Measurements from ENCODE around the gene OPRL1.
"Not testable (repeated sequence)": the region's sequence is repeated elsewhere in the genome, so short reads cannot be mapped to it uniquely, and the experiment has no call there.

OPRL1 gene

GRCh38 chr20:64119681-64120341 is 39.9 kb downstream of the OPRL1 start:
- DNase-seq = no peak

GRCh38 chr20:64121586-64121985 is 41.7 kb downstream of the OPRL1 start:
- no peak for DNase-seq

- not testable (repeated sequence) for DNase-seq
These were observed 43.0 kb downstream of the OPRL1 start for GRCh38 chr20:64122927-64123326.

DNA sequence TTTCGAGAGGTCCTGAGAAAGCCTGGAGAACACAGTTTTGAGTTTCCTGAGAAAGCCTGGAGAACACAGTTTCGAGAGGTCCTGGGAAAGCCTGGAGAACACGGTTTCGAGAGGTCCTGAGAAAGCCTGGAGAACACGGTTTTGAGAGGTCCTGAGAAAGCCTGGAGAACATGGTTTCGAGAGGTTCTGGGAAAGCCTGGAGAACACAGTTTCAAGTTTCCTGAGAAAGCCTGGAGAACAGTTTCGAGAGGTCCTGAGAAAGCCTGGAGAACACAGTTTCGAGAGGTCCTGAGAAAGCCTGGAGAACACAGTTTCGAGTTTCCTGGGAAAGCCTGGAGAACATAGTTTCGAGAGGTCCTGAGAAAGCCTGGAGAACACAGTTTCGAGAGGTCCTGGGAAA is 43.6 kb downstream of the OPRL1 start:
- not testable (repeated sequence) for DNase-seq

DNA sequence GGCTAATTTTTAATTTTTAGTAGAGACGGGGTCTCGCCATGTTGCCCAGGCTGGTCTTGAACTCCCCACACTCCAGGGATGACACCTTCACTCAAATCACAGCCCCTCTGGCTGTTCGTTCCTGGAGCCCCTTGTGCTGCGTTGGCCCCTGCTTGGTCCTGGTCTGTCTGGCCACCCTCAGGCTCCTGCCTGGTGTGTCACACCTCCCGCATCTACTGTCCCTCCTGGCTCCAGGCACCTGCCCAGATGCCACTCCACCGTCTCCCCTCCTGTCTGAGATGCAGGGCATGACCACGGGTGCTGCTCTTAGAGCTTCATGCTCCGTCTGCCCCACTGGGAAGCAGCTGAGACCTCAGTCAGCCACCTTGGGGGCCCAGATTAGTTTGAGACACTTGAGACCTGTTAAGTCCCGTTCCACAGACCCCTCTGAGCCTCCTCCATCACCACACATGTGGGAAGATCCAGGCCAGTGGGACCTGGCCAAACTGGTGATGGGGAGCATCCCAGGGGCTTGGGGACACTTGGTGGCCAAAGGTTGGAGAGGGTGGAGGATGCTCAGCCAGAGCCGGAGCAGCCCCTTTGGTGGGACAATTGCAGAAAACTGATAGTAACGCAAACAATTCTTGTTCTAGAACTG is 49.4 kb downstream of the OPRL1 start:
- no peak for DNase-seq

DNA sequence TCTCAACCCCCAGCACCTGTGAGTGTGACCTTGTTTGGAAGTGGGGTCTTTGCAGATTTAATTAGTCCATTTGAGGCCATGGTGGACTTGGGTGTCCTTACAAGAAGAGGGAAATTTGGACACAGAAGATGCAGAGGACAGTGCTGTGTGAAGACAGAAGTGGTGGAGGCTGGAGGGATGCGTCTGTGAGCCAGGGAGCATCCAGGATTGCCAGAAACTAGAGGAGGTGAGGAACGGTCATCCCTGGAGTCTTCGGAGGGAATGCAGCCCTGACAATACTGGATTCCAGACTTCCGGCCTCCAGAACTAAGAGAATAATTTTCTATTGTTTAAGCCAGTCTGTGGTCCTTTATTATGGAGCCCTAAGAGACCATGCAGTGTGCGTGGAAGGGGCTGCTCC is 50.4 kb downstream of the OPRL1 start:
- no peak for DNase-seq

- DNase-seq = no peak
These were observed 51.0 kb downstream of the OPRL1 start for GRCh38 chr20:64130876-64131275.

- DNase-seq = no peak
These were observed 51.5 kb downstream of the OPRL1 start for GRCh38 chr20:64131406-64131805.

- DNase-seq = no peak
These were observed 54.1 kb downstream of the OPRL1 start for GRCh38 chr20:64133951-64134407.

DNA sequence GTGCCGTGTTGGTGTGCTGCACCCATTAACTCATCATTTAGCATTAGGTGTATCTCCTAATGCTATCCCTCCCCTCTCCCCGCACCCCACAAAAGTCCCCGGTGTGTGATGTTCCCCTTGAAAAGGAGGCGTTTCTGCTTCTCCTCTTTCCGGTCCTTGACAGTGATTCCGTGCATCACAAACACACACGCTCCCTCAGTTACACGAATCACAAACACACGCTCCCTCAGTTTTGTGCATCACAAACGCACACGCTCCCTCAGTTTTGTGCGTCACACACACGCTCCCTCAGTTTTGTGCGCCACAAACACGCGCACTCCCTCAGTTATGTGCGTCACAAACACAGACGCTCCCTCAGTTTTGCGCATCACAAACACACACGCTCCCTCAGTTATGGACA is 54.9 kb downstream of the OPRL1 start:
- DNase-seq = not testable (repeated sequence)

DNA sequence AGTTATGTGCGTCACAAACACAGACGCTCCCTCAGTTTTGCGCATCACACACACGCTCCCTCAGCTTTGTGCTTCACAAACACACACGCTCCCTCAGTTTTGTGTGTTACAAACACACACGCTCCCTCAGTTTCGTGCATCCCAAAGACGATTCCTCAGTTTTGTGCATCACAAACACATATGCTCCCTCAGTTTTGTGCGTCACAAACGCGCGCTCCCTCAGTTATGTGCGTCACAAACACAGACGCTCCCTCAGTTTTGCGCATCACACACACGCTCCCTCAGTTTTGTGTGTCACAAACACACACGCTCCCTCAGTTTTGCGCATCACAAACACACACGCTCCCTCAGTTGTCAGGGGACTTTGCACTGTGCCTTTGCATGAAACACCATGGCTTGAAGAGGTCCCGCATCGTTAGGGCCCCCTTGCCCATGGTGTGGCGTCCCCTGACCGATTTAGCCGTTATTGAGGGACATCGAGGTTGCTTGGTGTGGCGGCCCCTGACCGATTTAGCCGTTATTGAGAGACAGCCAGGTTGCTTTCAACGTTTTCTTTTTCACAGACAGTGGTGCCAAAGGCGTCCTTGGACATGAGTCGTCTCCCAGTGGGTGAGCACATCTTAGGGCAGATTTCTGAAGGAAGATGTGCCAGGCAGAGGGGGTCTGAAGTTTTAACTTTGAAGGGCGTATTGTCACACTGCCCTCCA is 56.3 kb downstream of the OPRL1 start:
- DNase-seq = no peak

DNA sequence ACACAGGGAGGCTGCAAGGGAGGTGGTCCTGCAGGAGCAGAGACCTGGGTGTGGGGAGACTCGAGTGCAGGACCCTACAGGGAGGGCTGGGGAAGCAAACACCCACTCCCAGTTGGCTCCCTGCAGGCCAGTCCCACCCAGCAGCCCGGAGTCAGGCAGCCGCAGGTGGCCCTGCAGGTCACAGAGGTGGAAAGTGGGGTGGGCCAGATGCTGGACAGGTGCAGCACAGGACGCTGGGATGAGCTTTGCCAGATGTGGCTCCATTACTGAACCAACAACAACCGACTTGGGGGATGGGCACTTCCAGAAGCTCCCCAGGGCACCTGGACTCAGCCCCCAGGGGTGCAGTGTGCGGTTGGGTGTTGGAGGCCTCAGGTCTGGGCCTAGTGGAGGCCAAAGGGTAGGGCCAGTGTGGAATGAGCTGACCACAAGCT is 57.7 kb downstream of the OPRL1 start:
- no peak for DNase-seq

DNA sequence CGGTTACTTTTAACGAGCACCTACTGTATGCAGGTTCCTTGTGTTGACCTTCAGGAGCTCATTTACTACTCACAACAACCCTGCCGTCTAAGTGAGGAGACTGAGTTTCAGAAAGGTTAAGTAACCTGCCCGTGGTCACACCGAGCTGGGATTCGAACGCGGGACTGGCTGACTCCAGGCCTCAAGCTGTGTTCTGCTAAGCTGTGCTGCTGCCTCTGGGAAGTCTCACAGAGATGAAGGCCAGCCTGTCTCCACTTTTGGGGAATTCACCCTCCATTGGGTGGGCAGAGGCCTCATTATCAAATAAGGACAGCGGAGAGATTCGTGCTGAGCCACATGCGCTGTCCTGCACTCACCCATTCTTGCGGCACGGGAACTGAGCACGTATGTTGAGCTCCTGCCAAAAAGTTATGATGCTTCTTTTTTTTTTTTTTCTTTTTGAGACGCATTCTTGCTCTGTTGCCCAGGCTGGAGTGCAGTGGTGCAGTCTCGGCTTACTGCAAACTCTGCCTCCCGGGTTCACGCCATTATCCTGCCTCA is 58.5 kb downstream of the OPRL1 start:
- no peak for DNase-seq

GRCh38 chr20:64139199-64140060 is 59.5 kb downstream of the OPRL1 start:
- DNase-seq = peak; percentile 18

- peak; percentile 40 for DNase-seq
These were observed 60.4 kb downstream of the OPRL1 start for GRCh38 chr20:64140061-64140931.

DNA sequence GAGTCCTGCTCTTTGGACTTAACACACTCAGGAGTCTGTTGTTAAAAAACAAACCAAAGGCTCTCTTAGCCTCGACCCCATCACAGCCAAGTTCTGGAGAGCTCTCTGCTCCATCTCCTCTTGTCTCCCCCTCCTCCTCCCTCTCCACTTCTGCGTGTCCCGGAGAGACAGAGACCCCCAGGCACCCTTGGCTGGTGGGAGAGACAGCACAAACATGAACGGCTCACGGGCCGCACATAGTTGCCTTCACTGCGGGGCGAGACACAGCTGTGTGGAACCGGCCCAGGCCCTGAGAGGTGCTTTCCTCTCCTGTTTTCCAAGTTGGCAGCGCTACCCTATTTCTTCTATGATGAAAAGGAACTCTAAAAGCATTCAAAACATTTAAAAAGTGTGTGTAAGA is 61.1 kb downstream of the OPRL1 start:
- DNase-seq = peak; percentile 26

- no peak for DNase-seq
These were observed 62.7 kb downstream of the OPRL1 start for GRCh38 chr20:64142590-64142989.

GRCh38 chr20:64143018-64143801 is 63.3 kb downstream of the OPRL1 start:
- DNase-seq = no peak

GRCh38 chr20:64144144-64144912 is 64.4 kb downstream of the OPRL1 start:
- DNase-seq = no peak

Measured in right forelimb (tissue), 1 donor.